GM19372 (cell line): ENCODE results near the gene CAPN12.

ENCODE experiments used
- ATAC-seq: cut with Tn5 transposase; IDR thresholded peaks from one replicate; pipeline ENCODE4 v1.9.1; 2021; ENCODE audit warnings: mild to moderate bottlenecking, low read depth, moderate library complexity; ENCODE audit not compliant: unreplicated experiment

The CAPN12 gene

GRCh38 chr19:38727306-38727867 is 16.9 kb downstream of the CAPN12 start:
- ATAC-seq = no peak

- no peak for ATAC-seq
Measured at GRCh38 chr19:38726761-38727301, 17.4 kb downstream of the CAPN12 start.

- ATAC-seq = no peak
Measured at GRCh38 chr19:38726284-38726673, 18.0 kb downstream of the CAPN12 start.

GRCh38 chr19:38725469-38726283 is 18.6 kb downstream of the CAPN12 start:
- no peak for ATAC-seq

- no peak for ATAC-seq
Measured at GRCh38 chr19:38723990-38724854, 20.1 kb downstream of the CAPN12 start.

GRCh38 chr19:38723606-38723965 is 20.7 kb downstream of the CAPN12 start:
- ATAC-seq = no peak

GRCh38 chr19:38722947-38723605 is 21.2 kb downstream of the CAPN12 start:
- ATAC-seq = no peak

GRCh38 chr19:38721979-38722773 is 22.1 kb downstream of the CAPN12 start:
- no peak for ATAC-seq

- no peak for ATAC-seq
Measured at GRCh38 chr19:38721496-38721895, 22.8 kb downstream of the CAPN12 start.

- no peak for ATAC-seq
Measured at GRCh38 chr19:38720559-38721236, 23.6 kb downstream of the CAPN12 start.

GRCh38 chr19:38719761-38720558 is 24.3 kb downstream of the CAPN12 start:
- no peak for ATAC-seq

GRCh38 chr19:38718747-38719543 is 25.3 kb downstream of the CAPN12 start:
- ATAC-seq = no peak

GRCh38 chr19:38717855-38718254 is 26.4 kb downstream of the CAPN12 start:
- ATAC-seq = no peak

- no peak for ATAC-seq
Measured at GRCh38 chr19:38717051-38717450, 27.2 kb downstream of the CAPN12 start.

GRCh38 chr19:38715555-38715954 is 28.7 kb downstream of the CAPN12 start:
- ATAC-seq = no peak

GRCh38 chr19:38714354-38714778 is 29.9 kb downstream of the CAPN12 start:
- no peak for ATAC-seq

- ATAC-seq = no peak
Measured at GRCh38 chr19:38713865-38714264, 30.4 kb downstream of the CAPN12 start.

GRCh38 chr19:38713227-38713649 is 31.0 kb downstream of the CAPN12 start:
- no peak for ATAC-seq
